Neural crest cell (in vitro differentiated cells): Measurements from ENCODE around the gene ARHGAP40. TPM values are rescaled to one million over a fixed set of nuclear protein-coding genes. Genes with fewer than 3 reads are reported as not detected.

Experiments used
- DNase-seq: peaks from one replicate; pipeline ENCODE4 v3.0.0; 2021; ENCODE audit warnings: low read depth, mixed read lengths, low spot score
- H3K27ac Mint-ChIP-seq: one replicate; pipeline ENCODE4 v1.8.0; 2021; ENCODE audit warnings: mild to moderate bottlenecking, mixed read lengths; ENCODE audit not compliant: unreplicated experiment
- H3K27me3 Mint-ChIP-seq: 2 replicates; pipeline ENCODE4 v1.8.0; 2021; ENCODE audit warnings: low read depth, mild to moderate bottlenecking, mixed read lengths
- H3K36me3 Mint-ChIP-seq: 2 replicates; pipeline ENCODE4 v1.8.0; 2021; ENCODE audit warnings: low read depth, mild to moderate bottlenecking, mixed read lengths
- H3K4me1 Mint-ChIP-seq: 2 replicates; pipeline ENCODE4 v1.8.0; 2021; ENCODE audit warnings: mixed read lengths
- H3K4me3 Mint-ChIP-seq: one replicate; pipeline ENCODE4 v1.8.0; 2021; ENCODE audit warnings: mild to moderate bottlenecking, mixed read lengths
- H3K9me3 Mint-ChIP-seq: 2 replicates; pipeline ENCODE4 v1.8.0; 2021; ENCODE audit warnings: mixed read lengths
- CTCF ChIP-seq: fragments of 200-600 bp; sonication (generic); conservative IDR thresholded peaks from 2 replicates; pipeline ENCODE4 v1.5.0; 2021; ENCODE audit warnings: antibody characterized with exemption, mild to moderate bottlenecking
- total RNA-seq: library from RNA; stranded (reverse); gene quantifications from 2 replicates; pipeline ENCODE4 v1.2.1, GENCODE V29; 2021

ARHGAP40 gene
- total RNA-seq, 1 donor from 2014 or later = not detected

- no peak for TF ChIP-seq CTCF
- Mint-ChIP-seq H3K4me3 (no peak overlapping the region), H3K27ac (no peak overlapping the region), H3K36me3 (no peaks in the 10 kb centered on the region), H3K4me1 (peaks cover 5% of the 10 kb centered on the region), H3K27me3 (peaks cover 15% of the 10 kb centered on the region), H3K9me3 (no peaks in the 10 kb centered on the region)
- DNase-seq = no peak
These were observed 21.5 kb downstream of the ARHGAP40 start for GRCh38 chr20:38623061-38623460.

GRCh38 chr20:38624084-38624483, 22.5 kb downstream of the ARHGAP40 start:
- Mint-ChIP-seq H3K4me1 (peaks cover 5% of the 10 kb centered on the region), H3K36me3 (no peaks in the 10 kb centered on the region), H3K4me3 (no peak overlapping the region), H3K27me3 (peaks cover 9% of the 10 kb centered on the region), H3K27ac (no peak overlapping the region), H3K9me3 (no peaks in the 10 kb centered on the region)
- no peak for DNase-seq
- no peak for TF ChIP-seq CTCF

- peaks cover 5% of the 10 kb centered on the region for H3K27me3 Mint-ChIP-seq
- no peak overlapping the region for H3K4me3 Mint-ChIP-seq
- H3K9me3 Mint-ChIP-seq = no peaks in the 10 kb centered on the region
- no peak overlapping the region for H3K27ac Mint-ChIP-seq
- H3K36me3 Mint-ChIP-seq = no peaks in the 10 kb centered on the region
- no peak for TF ChIP-seq CTCF
- no peak for DNase-seq
- peaks cover 5% of the 10 kb centered on the region for H3K4me1 Mint-ChIP-seq
These were observed 24.3 kb downstream of the ARHGAP40 start for GRCh38 chr20:38625896-38626295.

GRCh38 chr20:38626921-38627659, 25.5 kb downstream of the ARHGAP40 start:
- H3K9me3 Mint-ChIP-seq = no peaks in the 10 kb centered on the region
- no peak overlapping the region for H3K27ac Mint-ChIP-seq
- no peak for TF ChIP-seq CTCF
- peaks cover 5% of the 10 kb centered on the region for H3K27me3 Mint-ChIP-seq
- H3K36me3 Mint-ChIP-seq = no peaks in the 10 kb centered on the region
- H3K4me3 Mint-ChIP-seq = no peak overlapping the region
- no peak for DNase-seq
- peaks cover 5% of the 10 kb centered on the region for H3K4me1 Mint-ChIP-seq

- Mint-ChIP-seq H3K27me3 (peaks cover 2% of the 10 kb centered on the region), H3K9me3 (no peaks in the 10 kb centered on the region), H3K36me3 (no peaks in the 10 kb centered on the region), H3K4me1 (peaks cover 5% of the 10 kb centered on the region), H3K4me3 (no peak overlapping the region), H3K27ac (no peak overlapping the region)
- no peak for TF ChIP-seq CTCF
- DNase-seq = no peak
These were observed 27.2 kb downstream of the ARHGAP40 start for GRCh38 chr20:38628580-38629470.
